GM12864 (cell line): ENCODE measurements around the gene KRT17.

Experiments used
- DNase-seq: peaks from one replicate; pipeline ENCODE4 v3.0.0-alpha.2; 2011; ENCODE audit warnings: low read depth
- H3K4me3 ChIP-seq: 2 replicates; pipeline ENCODE4 v1.5.1; 2011; ENCODE audit warnings: mild to moderate bottlenecking, low read depth, low read length, control low read depth
- TF ChIP-seq, protein P1 (sequence below): IDR thresholded peaks from 2 replicates; pipeline ENCODE4 v1.5.1; 2011; ENCODE audit warnings: low read depth, mild to moderate bottlenecking, moderate library complexity, low read length, control low read depth, inconsistent platforms; ENCODE audit errors: missing control alignments

Gene KRT17

DNA sequence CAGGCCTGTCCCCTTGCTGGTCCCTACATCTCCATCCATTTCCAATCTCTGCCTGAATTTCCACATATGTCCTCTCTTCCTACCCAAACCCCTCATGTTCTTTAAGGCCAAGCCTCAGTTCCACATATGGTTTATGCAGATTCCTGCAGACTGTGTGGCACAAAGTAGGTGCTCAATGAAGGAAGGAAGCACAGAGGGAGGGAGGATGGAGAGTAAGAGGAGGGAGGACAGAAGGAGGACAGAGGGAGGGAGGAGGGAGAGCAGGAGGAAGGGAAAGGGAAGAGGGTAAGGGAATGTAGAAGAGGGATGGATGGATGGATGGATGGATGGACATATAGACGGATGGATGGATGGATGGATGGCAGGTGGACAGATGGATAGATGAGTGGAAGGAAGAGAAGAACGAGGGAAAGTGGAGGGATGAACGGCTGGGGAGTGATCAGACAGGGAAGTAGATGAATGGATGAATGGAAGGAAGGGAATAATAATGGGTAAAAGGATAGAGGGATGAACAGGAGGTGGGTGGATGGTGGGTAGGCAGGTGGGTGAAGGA, 29.9 kb downstream of the KRT17 start:
- no peak for DNase-seq
- TF ChIP-seq, protein P1, sequence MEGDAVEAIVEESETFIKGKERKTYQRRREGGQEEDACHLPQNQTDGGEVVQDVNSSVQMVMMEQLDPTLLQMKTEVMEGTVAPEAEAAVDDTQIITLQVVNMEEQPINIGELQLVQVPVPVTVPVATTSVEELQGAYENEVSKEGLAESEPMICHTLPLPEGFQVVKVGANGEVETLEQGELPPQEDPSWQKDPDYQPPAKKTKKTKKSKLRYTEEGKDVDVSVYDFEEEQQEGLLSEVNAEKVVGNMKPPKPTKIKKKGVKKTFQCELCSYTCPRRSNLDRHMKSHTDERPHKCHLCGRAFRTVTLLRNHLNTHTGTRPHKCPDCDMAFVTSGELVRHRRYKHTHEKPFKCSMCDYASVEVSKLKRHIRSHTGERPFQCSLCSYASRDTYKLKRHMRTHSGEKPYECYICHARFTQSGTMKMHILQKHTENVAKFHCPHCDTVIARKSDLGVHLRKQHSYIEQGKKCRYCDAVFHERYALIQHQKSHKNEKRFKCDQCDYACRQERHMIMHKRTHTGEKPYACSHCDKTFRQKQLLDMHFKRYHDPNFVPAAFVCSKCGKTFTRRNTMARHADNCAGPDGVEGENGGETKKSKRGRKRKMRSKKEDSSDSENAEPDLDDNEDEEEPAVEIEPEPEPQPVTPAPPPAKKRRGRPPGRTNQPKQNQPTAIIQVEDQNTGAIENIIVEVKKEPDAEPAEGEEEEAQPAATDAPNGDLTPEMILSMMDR = no peak
- H3K4me3 ChIP-seq = no peak overlapping the region

DNA sequence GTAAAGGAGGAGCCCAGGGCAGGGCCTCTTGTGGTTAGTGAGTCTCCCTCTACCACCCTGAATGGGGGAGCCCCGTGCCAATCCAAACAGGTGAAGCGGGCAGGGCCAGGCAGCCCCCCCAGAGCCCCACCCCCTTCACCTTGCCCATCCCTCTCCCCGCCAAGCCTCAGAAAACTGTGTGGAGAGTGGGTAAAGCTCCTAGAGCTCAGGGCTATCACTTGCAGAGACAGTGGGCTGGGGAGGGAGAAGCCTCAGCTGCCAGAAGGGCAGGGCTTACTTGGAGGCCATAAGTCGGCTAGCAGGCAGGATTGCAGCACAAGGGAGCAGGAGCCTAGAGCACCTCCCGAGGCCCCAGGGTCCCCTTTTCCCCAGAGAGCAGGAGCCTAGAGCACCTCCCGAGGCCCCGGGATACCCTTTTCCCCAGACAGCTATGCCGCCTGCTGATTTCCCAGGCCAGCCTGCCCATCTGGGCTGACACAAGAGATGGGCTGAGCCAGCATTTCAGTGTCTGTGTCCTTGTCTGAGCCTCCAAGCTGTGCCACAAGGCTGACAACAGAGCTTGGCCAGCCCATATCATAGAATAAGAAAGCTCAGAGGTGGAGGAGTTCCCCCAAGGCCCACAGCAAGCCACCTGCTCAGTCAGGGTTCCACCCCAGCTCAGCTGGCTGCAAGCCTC, 30.9 kb downstream of the KRT17 start:
- TF ChIP-seq, protein P1 = no peak
- H3K4me3 ChIP-seq = no peak overlapping the region
- DNase-seq = no peak

DNA sequence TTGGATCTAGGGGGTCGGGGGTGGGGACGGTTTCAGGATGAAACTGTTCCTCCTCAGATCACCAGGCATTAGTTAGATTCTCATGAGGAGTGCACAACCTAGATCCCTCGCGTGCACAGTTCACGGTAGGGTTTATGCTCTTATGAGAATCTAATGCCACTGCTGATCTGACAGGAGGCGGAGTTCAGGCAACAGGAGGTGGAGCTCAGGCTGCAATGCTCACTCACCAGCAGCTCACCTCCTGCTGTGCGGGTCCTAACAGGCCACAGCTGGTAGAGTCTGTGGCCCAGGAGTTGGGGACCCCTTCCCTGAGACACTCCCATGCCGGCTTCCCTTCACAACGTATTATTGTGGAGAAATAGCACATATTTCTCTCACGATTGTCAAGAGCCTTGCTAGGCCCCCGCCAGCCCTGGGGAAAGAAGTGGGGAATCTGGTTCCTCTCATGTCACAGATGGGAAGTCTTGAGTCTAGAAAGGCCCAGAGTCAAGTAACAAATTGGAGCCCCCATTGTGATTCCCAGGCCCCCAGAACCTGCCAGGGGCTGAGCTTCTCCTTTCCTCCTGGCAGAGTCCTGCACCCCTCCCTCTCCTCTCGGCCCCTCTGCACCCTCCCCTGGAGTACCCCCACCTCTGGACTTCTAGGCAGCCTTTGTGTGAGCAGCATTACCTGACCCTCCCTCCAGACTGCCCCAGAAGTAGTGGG, 31.6 kb downstream of the KRT17 start:
- no peak for DNase-seq
- no peak overlapping the region for H3K4me3 ChIP-seq
- TF ChIP-seq, protein P1 = no peak

DNA sequence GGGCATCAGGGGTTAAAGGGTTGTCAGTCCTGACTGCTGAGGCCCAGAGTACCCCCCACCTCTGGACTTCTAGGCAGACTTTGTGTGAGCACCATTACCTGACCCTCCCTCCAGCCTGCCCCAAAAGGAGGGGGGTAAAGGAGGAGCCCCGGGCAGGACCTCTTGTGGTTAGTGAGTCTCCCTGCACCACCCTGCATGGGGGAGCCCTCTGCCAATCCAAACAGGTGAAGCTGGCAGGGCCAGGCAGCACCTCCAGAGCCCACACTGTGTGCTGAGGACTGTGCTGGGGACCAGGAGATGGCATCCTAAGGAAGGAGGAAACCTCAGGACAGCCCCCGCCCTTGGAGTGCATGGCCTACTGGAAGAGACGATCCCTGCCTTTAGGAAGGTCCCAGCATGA, 35.1 kb downstream of the KRT17 start:
- TF ChIP-seq, protein P1 = no peak
- no peak for DNase-seq
- no peak overlapping the region for H3K4me3 ChIP-seq

DNA sequence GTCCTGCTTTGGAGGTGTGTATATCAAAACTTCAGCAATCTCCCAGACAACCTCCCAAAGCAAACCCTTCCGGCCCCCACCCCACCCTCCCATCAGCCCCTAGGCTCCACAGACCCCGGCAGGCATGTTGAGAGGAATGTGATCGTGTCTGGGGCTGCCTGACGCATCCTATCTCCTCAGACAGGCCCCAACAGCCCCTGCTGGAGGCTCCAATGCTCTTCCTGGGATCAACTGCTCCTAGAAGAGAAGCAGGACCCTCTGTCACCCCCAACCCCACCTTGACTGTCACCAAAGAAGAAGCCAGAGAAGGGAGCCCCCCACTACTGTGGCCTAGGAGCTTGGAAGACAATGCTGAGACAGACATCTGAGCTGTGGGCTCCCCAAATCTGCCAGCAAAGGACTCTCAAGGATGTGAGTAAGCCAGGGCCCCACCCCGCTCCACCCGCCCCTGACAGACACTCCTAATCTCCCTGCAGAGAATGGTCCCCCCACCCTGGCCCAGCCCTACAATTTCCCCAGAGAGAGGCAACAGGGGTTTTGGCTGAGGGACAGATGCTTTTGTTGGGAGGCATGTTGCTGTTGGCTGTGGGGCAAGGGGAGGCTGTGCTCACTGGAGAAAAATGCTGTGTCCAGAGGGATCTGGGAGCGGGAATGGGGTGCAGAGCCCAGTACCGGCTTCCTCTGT, 36.1 kb downstream of the KRT17 start:
- TF ChIP-seq, protein P1 = no peak
- no peak for DNase-seq
- no peak overlapping the region for H3K4me3 ChIP-seq

DNA sequence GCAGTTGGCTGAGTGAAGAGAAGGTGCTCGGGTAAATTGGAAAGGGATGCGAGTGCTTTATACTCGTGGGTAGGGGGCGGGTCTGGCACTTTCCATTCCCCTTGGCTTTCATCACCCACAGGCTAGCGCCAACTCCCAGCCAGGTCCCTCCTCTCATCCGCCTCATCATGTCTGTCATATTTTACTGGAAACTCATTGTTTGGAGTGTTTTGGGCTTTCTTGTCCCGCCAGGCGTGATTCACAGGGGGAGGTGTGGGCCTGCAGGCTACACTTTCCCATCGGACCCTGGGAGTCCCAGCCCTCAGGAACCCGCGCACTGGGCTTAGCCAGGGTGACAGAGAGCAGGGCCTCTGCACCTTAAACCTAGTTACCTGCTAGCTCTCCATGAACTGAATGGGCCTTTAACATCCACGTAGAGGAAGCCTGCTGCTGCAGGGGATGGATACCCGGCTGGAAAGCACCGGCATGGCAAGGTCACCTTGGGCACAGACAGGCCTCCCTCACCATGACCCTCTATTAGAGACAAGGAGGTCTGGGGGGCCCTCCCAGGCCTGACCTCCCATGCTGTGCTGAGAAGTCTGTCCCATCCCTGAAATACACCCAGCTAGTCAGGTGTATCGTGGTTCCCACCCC, 37.4 kb downstream of the KRT17 start, which contains the start of gene KRT14:
KRT14 (minus strand) TSS at position 33 of the 633 bp plus-strand sequence. CDS start 61 bp downstream, outside the sequence.
- DNase-seq = no peak
- TF ChIP-seq, protein P1 = no peak
- no peak within 1 kb of the TSS for H3K4me3 ChIP-seq
